Endothelial cell of umbilical vein (primary cell): Measurements from ENCODE around the gene SINHCAF. TPM values are rescaled to one million over a fixed set of nuclear protein-coding genes. Genes with fewer than 3 reads are reported as not detected.

Experiments used
- BruUV-seq: library from RNA; stranded (reverse); fragments of 400-500 nt; replicated peaks from 2 replicates; lab custom pipeline; 2021; lab: Mats Ljungman, UMichigan
- CTCF ChIA-PET: fragments of 300-600, 350-600 bp; sonication (Branson Sonifier 250); formaldehyde crosslinking; loops from one replicate; lab custom pipeline; 2021; ENCODE audit warnings: antibody characterized with exemption, inconsistent platforms; lab: Charles Lee
- POLR2A ChIA-PET: fragments of 300-600, 350-600 bp; sonication (Branson Sonifier 250); formaldehyde crosslinking; loops from one replicate; lab custom pipeline; 2021; ENCODE audit warnings: antibody characterized with exemption, inconsistent platforms; lab: Charles Lee
- DNase-seq: peaks from one replicate; pipeline ENCODE4 v3.0.0-alpha.2; 2011; ENCODE audit warnings: low read depth, low spot score
- FAIRE-seq: peaks from 2 replicates; lab custom pipeline; 2011; peaks lifted over from hg19 to GRCh38; lab: Jason Lieb, UNC
- H2AFZ ChIP-seq: 2 replicates; pipeline ENCODE4 v1.6.0; 2012; ENCODE audit warnings: low read depth, low read length, control low read depth, inconsistent platforms
- H3K27ac ChIP-seq: 2 replicates; pipeline ENCODE4 v1.5.1; 2011; ENCODE audit warnings: low read depth, mild to moderate bottlenecking, control low read depth, low read length, moderate library complexity; ENCODE audit not compliant: insufficient read depth
- H3K27me3 ChIP-seq, 2 experiments: 2 replicates each; pipeline versions ENCODE4 v1.6.0 to v1.6.1; 2011; ENCODE audit warnings: low read length in 2 of 2, mixed read lengths in 1 of 2; ENCODE audit not compliant: control insufficient read depth in 2 of 2, insufficient read depth in 2 of 2
- H3K36me3 ChIP-seq, 2 experiments: 2 replicates in 1 of 2; 3 replicates in 1 of 2; pipeline ENCODE4 v1.5.1; 2011; ENCODE audit warnings: low read length in 2 of 2, mild to moderate bottlenecking in 1 of 2, moderate library complexity in 1 of 2; ENCODE audit not compliant: control insufficient read depth in 2 of 2, insufficient read depth in 2 of 2; ENCODE audit errors: extremely low read depth in 1 of 2
- H3K4me1 ChIP-seq: 3 replicates; pipeline ENCODE4 v1.5.1; 2011; ENCODE audit warnings: mild to moderate bottlenecking, low read length; ENCODE audit not compliant: control insufficient read depth, insufficient read depth; ENCODE audit errors: extremely low read depth
- H3K4me2 ChIP-seq: 2 replicates; pipeline ENCODE4 v1.6.1; 2011; ENCODE audit warnings: low read length, control low read depth, mixed read lengths; ENCODE audit not compliant: insufficient read depth
- H3K4me3 ChIP-seq, 3 experiments: fragments of 200-600 bp in 1 of 3; sonication (generic), shearing (Covaris generic) in 1 of 3; replicated peaks in 1 of 3; 2 replicates each; pipeline ENCODE4 v1.5.1; 2011 to 2016; ENCODE audit warnings: control low read depth in 3 of 3, low read length in 3 of 3, mild to moderate bottlenecking in 2 of 3, inconsistent platforms in 1 of 3, low read depth in 1 of 3, moderate library complexity in 1 of 3; ENCODE audit not compliant: insufficient read depth in 1 of 3
- H3K79me2 ChIP-seq: 2 replicates; pipeline ENCODE4 v1.6.0; 2012; ENCODE audit warnings: low read length, inconsistent platforms; ENCODE audit not compliant: control insufficient read depth, insufficient read depth
- H3K9ac ChIP-seq: replicated peaks from 2 replicates; pipeline ENCODE3; 2011; ENCODE audit warnings: low read length, control low read depth; ENCODE audit not compliant: insufficient read depth; ENCODE audit errors: extremely low read depth
- H3K9me1 ChIP-seq: replicated peaks from 3 replicates; pipeline ENCODE4 v1.6.0; 2011; ENCODE audit warnings: mild to moderate bottlenecking, low read length; ENCODE audit not compliant: control insufficient read depth, insufficient read depth; ENCODE audit errors: extremely low read depth
- H3K9me3 ChIP-seq: replicated peaks from 2 replicates; pipeline ENCODE4 v1.5.1; 2012; ENCODE audit warnings: low read length, inconsistent platforms; ENCODE audit not compliant: control insufficient read depth, insufficient read depth
- H4K20me1 ChIP-seq: replicated peaks from 2 replicates; pipeline ENCODE3; 2011; ENCODE audit warnings: mild to moderate bottlenecking, low read length; ENCODE audit not compliant: control insufficient read depth, insufficient read depth; ENCODE audit errors: extremely low read depth
- CTCF ChIP-seq, 2 donors: IDR thresholded peaks; 1 replicate in 1 of 2; 2 replicates in 1 of 2; pipeline ENCODE4 v1.5.1; 2011; ENCODE audit warnings: low read length in 2 of 2, mild to moderate bottlenecking in 2 of 2, moderate library complexity in 2 of 2, control low read depth in 1 of 2, inconsistent platforms in 1 of 2, low read depth in 1 of 2; ENCODE audit not compliant: insufficient read depth in 1 of 2; ENCODE audit errors: extremely low read depth in 1 of 2
- EZH2 ChIP-seq: IDR thresholded peaks from 2 replicates; pipeline ENCODE4 v1.6.1; 2012; ENCODE audit warnings: borderline replicate concordance, low read depth, mild to moderate bottlenecking, moderate library complexity, low read length, inconsistent platforms; ENCODE audit not compliant: severe bottlenecking
- FOS ChIP-seq: IDR thresholded peaks from 2 replicates; pipeline ENCODE4 v1.6.1; 2011; ENCODE audit warnings: mild to moderate bottlenecking, low read length, moderate library complexity, borderline replicate concordance; ENCODE audit not compliant: insufficient read depth
- GATA2 ChIP-seq: IDR thresholded peaks from 2 replicates; pipeline ENCODE4 v1.7.0; 2011; ENCODE audit warnings: low read depth, mild to moderate bottlenecking, moderate library complexity, mixed read lengths, low read length; ENCODE audit not compliant: insufficient read length, insufficient read depth
- JUN ChIP-seq: IDR thresholded peaks from 2 replicates; pipeline ENCODE4 v1.6.1; 2011; ENCODE audit warnings: borderline replicate concordance, low read depth; ENCODE audit not compliant: insufficient read length, insufficient read depth
- MAX ChIP-seq: IDR thresholded peaks from 2 replicates; pipeline ENCODE4 v1.6.1; 2011; ENCODE audit not compliant: insufficient read depth, insufficient read length
- MYC ChIP-seq: IDR thresholded peaks from one replicate; pipeline ENCODE4 v1.6.1; 2011; ENCODE audit warnings: mild to moderate bottlenecking, low read depth, low read length
- POLR2A ChIP-seq: IDR thresholded peaks from 2 replicates; pipeline ENCODE4 v1.6.1; 2012; ENCODE audit warnings: low read depth, mild to moderate bottlenecking, control low read depth, low read length
- POLR2AphosphoS5 ChIP-seq: IDR thresholded peaks from 2 replicates; pipeline ENCODE4 v1.6.1; 2012; ENCODE audit warnings: low read depth, mild to moderate bottlenecking, control low read depth, low read length, moderate library complexity; ENCODE audit not compliant: insufficient read depth
- dilution Hi-C: fragments of 300-500 bp; cut with MboI; formaldehyde crosslinking; loops from one replicate; pipeline ENCODE4 v1.15.0; 2019; ENCODE audit warnings: low sequenced_read_pairs; ENCODE audit not compliant: extremely low pct_ligation_motif_present
- intact Hi-C: fragments of 100-400 bp; cut with micrococcal nuclease; formaldehyde crosslinking; loops from one replicate; pipeline ENCODE4 v1.10.0; 2022
- polyA plus RNA-seq, 4 experiments: library from polyadenylated mRNA; depleted of rRNA in 3 of 4; stranded (reverse) in 3 of 4; unstranded in 1 of 4; fragments of >200 nt; gene quantifications; 2 replicates each; pipeline versions ENCODE4 v1.2.1 to v1.2.3, GENCODE V29; 2011 to 2012; ENCODE audit warnings: missing spikeins in 1 of 4
- total RNA-seq: library from RNA; stranded (reverse); gene quantifications from 2 replicates; pipeline ENCODE4 v1.2.3, GENCODE V29; 2021

Gene SINHCAF
- total and polyA plus RNA-seq, 2 donors (not counting 3 experiments of a cell fraction or from before 2014, with no cell fraction given): 19.3 to 83.4 TPM

GRCh38 chr12:31310488-31310887, 15.5 kb downstream of the SINHCAF start:
- ChIA-PET CTCF (no interaction called here), POLR2A (no interaction called here)
- H4K20me1 ChIP-seq: peaks cover 7% of the 10 kb centered on the region
- H2AFZ ChIP-seq: no peak overlapping the region
- no peaks in the 10 kb centered on the region for H3K27me3 ChIP-seq
- H3K79me2 ChIP-seq: peaks cover 99% of the 10 kb centered on the region
- no peak overlapping the region for H3K4me3 ChIP-seq
- FAIRE-seq (no peak), DNase-seq (no peak)
- no peak overlapping the region for H3K27ac ChIP-seq
- no peak overlapping the region for H3K4me2 ChIP-seq
- BruUV-seq: no TSS peak
- no peaks in the 10 kb centered on the region for H3K9me1 ChIP-seq
- intact Hi-C loops (no loop called here), dilution Hi-C loops (no loop called here)
- no peak overlapping the region for H3K9ac ChIP-seq
- H3K4me1 ChIP-seq: peaks cover 4% of the 10 kb centered on the region
- H3K9me3 ChIP-seq: no peaks in the 10 kb centered on the region
- TF ChIP-seq CTCF (IDR thresholded peaks at IDR 0.05; ENCODE audit: extremely low read depth in 1 of 2, insufficient read depth in 1 of 2, low read depth in 1 of 2, low read length in 2 of 2) (no peak), FOS (no peak), EZH2 (no peak), JUN (no peak), POLR2A (no peak), MAX (no peak), POLR2AphosphoS5 (no peak), MYC (no peak), GATA2 (no peak)
- no peaks in the 10 kb centered on the region for H3K36me3 ChIP-seq
